ENCODE measurements around the gene SLC30A3.

- TF ChIP-seq POLR2A (IDR thresholded peaks at IDR 0.05; ENCODE audit: low read depth, low read length) (no peak), TAF1 (IDR thresholded peaks at IDR 0.05; ENCODE audit: borderline replicate concordance, low read depth, low read length) (no peak), POLR2AphosphoS5 (IDR thresholded peaks at IDR 0.05; ENCODE audit: low read depth, low read length) (no peak)
Observed at GRCh38 chr2:27275211-27276150, 12.6 kb upstream of the SLC30A3 start, which contains the start of gene DNAJC5G.

Measured in GM12892 (cell line).